SK-N-SH (cell line): Measurements from ENCODE around the gene TSHB. TPM values are rescaled to one million over a fixed set of nuclear protein-coding genes. Genes with fewer than 3 reads are reported as not detected.

Experiments used
- CTCF ChIA-PET: fragments of 300-600, 350-600 bp; formaldehyde crosslinking; extraction: SDS; loops from one replicate; lab custom pipeline; 2021; lab: Yijun Ruan, JAX
- POLR2A ChIA-PET: fragments of 350-600 bp; sonication (Branson Sonifier 250); formaldehyde crosslinking; extraction: SDS; loops from one replicate; lab custom pipeline; 2020; ENCODE audit warnings: antibody characterized with exemption, inconsistent platforms; lab: Yijun Ruan, JAX
- DNase-seq: peaks from one replicate; pipeline ENCODE4 v3.0.0; 2012
- H2AFZ ChIP-seq: fragments of 200-600 bp; sonication (generic); 2 replicates; pipeline ENCODE4 v1.8.1; 2016; ENCODE audit warnings: antibody characterized with exemption, mild to moderate bottlenecking, low read depth
- H3F3A ChIP-seq: fragments of 200-600 bp; sonication (generic); replicated peaks from 2 replicates; pipeline ENCODE3; 2016; ENCODE audit warnings: antibody characterized with exemption, mild to moderate bottlenecking; ENCODE audit not compliant: insufficient read depth
- H3K27ac ChIP-seq, 2 experiments: fragments of 200-500 bp in 1 of 2; fragments of 200-600 bp in 1 of 2; sonication (Bioruptor generic) in 1 of 2; sonication (generic), shearing (Covaris generic) in 1 of 2; 2 replicates each; pipeline versions ENCODE4 v1.5.1 to v1.6.1; 2014 to 2016; ENCODE audit warnings: low read depth in 2 of 2, inconsistent platforms in 1 of 2, low read length in 1 of 2, mild to moderate bottlenecking in 1 of 2, mixed read lengths in 1 of 2
- H3K27me3 ChIP-seq: fragments of 200-600 bp; sonication (generic), shearing (Covaris generic); 2 replicates; pipeline ENCODE4 v1.6.1; 2016; ENCODE audit warnings: mixed run types; ENCODE audit not compliant: insufficient read depth
- H3K36me3 ChIP-seq, 2 experiments: fragments of 200-500 bp in 1 of 2; fragments of 200-600 bp in 1 of 2; sonication (Bioruptor generic) in 1 of 2; sonication (generic) in 1 of 2; replicated peaks in 1 of 2; 2 replicates each; pipeline versions ENCODE3 to v1.5.1; 2014 to 2016; ENCODE audit warnings: low read length in 1 of 2, mild to moderate bottlenecking in 1 of 2; ENCODE audit not compliant: insufficient read depth in 2 of 2, control insufficient read depth in 1 of 2
- H3K4me1 ChIP-seq, 2 experiments: fragments of 200-500 bp in 1 of 2; fragments of 200-600 bp in 1 of 2; sonication (Bioruptor generic) in 1 of 2; sonication (generic), shearing (Covaris generic) in 1 of 2; 2 replicates each; pipeline versions ENCODE4 v1.5.1 to v1.6.1; 2014 to 2016; ENCODE audit warnings: low read depth in 1 of 2, low read length in 1 of 2, mixed run types in 1 of 2; ENCODE audit not compliant: insufficient read depth in 2 of 2, control insufficient read depth in 1 of 2
- H3K4me2 ChIP-seq: fragments of 200-600 bp; sonication (generic), shearing (Covaris generic); 2 replicates; pipeline ENCODE4 v1.6.1; 2017; ENCODE audit warnings: mixed run types
- H3K4me3 ChIP-seq, 2 experiments: fragments of 200-500 bp in 1 of 2; fragments of 200-600 bp in 1 of 2; sonication (Bioruptor generic) in 1 of 2; sonication (generic), shearing (Covaris generic) in 1 of 2; 2 replicates each; pipeline versions ENCODE4 v1.5.1 to v1.8.1; 2014 to 2016; ENCODE audit warnings: low read depth in 2 of 2, inconsistent platforms in 1 of 2, low read length in 1 of 2, mild to moderate bottlenecking in 1 of 2, mixed read lengths in 1 of 2, moderate library complexity in 1 of 2
- H3K79me2 ChIP-seq: fragments of 200-600 bp; sonication (generic); 2 replicates; pipeline ENCODE4 v1.8.1; 2017; ENCODE audit warnings: mild to moderate bottlenecking; ENCODE audit not compliant: insufficient read depth
- H3K9ac ChIP-seq: fragments of 200-600 bp; sonication (generic); 2 replicates; pipeline ENCODE4 v1.6.1; 2017; ENCODE audit warnings: mixed run types
- H3K9me2 ChIP-seq: fragments of 200-600 bp; sonication (generic); 2 replicates; pipeline ENCODE4 v1.6.1; 2017; ENCODE audit warnings: mixed run types
- H3K9me3 ChIP-seq: fragments of 200-600 bp; sonication (generic); 2 replicates; pipeline ENCODE4 v1.6.1; 2017; ENCODE audit warnings: mixed run types, mild to moderate bottlenecking, moderate library complexity
- H4K20me1 ChIP-seq: fragments of 200-600 bp; sonication (generic); 2 replicates; pipeline ENCODE4 v1.6.1; 2017; ENCODE audit warnings: mild to moderate bottlenecking, mixed run types; ENCODE audit not compliant: insufficient read depth
- CHD2 ChIP-seq: fragments of 150-350 bp; IDR thresholded peaks from 2 replicates; pipeline ENCODE4 v1.6.1; 2018; ENCODE audit warnings: low read length; ENCODE audit not compliant: partially characterized antibody
- CTCF ChIP-seq: fragments of 200-600 bp; sonication (generic); IDR thresholded peaks from 2 replicates; pipeline ENCODE4 v1.6.1; 2017; ENCODE audit warnings: antibody characterized with exemption, mild to moderate bottlenecking, moderate library complexity
- ELF1 ChIP-seq: IDR thresholded peaks from 2 replicates; pipeline ENCODE4 v1.4.0; 2012
- FOXM1 ChIP-seq: IDR thresholded peaks from 2 replicates; pipeline ENCODE4 v1.4.0; 2012; ENCODE audit warnings: low read depth, mild to moderate bottlenecking
- GATA2 ChIP-seq: sonication (generic); formaldehyde crosslinking; IDR thresholded peaks from 2 replicates; pipeline ENCODE4 v1.5.0; 2020; ENCODE audit warnings: mild to moderate bottlenecking, missing genetic modification reagents
- JUND ChIP-seq: IDR thresholded peaks from 2 replicates; pipeline ENCODE4 v1.4.0; 2012
- MAX ChIP-seq: IDR thresholded peaks from 2 replicates; pipeline ENCODE4 v1.4.0; 2012; ENCODE audit warnings: low read depth
- MEF2A ChIP-seq: IDR thresholded peaks from 2 replicates; pipeline ENCODE4 v1.4.0; 2012; ENCODE audit warnings: low read depth, borderline replicate concordance
- MXI1 ChIP-seq: IDR thresholded peaks from 2 replicates; pipeline ENCODE4 v1.6.1; 2012; ENCODE audit warnings: mild to moderate bottlenecking, low read depth, low read length, improper control_type of control experiment
- NFIC ChIP-seq: IDR thresholded peaks from 2 replicates; pipeline ENCODE4 v1.4.0; 2012; ENCODE audit warnings: borderline replicate concordance
- NRF1 ChIP-seq: IDR thresholded peaks from 2 replicates; pipeline ENCODE4 v1.6.1; 2012; ENCODE audit warnings: low read depth, mild to moderate bottlenecking, low read length
- PBX3 ChIP-seq: IDR thresholded peaks from 2 replicates; pipeline ENCODE4; 2012
- RAD21 ChIP-seq: IDR thresholded peaks from 2 replicates; pipeline ENCODE4 v1.6.1; 2012; ENCODE audit warnings: mild to moderate bottlenecking, low read length
- RCOR1 ChIP-seq: fragments of 150-350 bp; IDR thresholded peaks from 2 replicates; pipeline ENCODE4 v1.6.1; 2017; ENCODE audit warnings: antibody characterized with exemption, low read length
- SIN3A ChIP-seq: IDR thresholded peaks from 2 replicates; pipeline ENCODE4 v1.6.1; 2012; ENCODE audit warnings: low read depth, mild to moderate bottlenecking, low read length, moderate library complexity, borderline replicate concordance
- SMC3 ChIP-seq: IDR thresholded peaks from 2 replicates; pipeline ENCODE4 v1.6.1; 2012; ENCODE audit warnings: low read depth, low read length, improper control_type of control experiment
- TAF1 ChIP-seq: IDR thresholded peaks from 2 replicates; pipeline ENCODE4 v1.6.1; 2012; ENCODE audit warnings: low read depth, mild to moderate bottlenecking, low read length, moderate library complexity, borderline replicate concordance
- TCF12 ChIP-seq: IDR thresholded peaks from 2 replicates; pipeline ENCODE4 v1.4.0; 2012
- TEAD4 ChIP-seq: IDR thresholded peaks from 2 replicates; pipeline ENCODE4 v1.4.0; 2012; ENCODE audit warnings: mild to moderate bottlenecking, borderline replicate concordance; ENCODE audit not compliant: insufficient read depth
- USF1 ChIP-seq: IDR thresholded peaks from 2 replicates; pipeline ENCODE4 v1.4.0; 2012; ENCODE audit warnings: low read depth, borderline replicate concordance
- USF2 ChIP-seq: fragments of 150-350 bp; IDR thresholded peaks from 2 replicates; pipeline ENCODE4 v1.6.1; 2017; ENCODE audit warnings: antibody characterized with exemption, low read length, low read depth, borderline replicate concordance
- YY1 ChIP-seq: IDR thresholded peaks from 2 replicates; pipeline ENCODE4 v1.4.0; 2012; ENCODE audit warnings: low read depth, mild to moderate bottlenecking
- WGBS: methylation state at CpG from one replicate; pipeline ENCODE4 v1.1.6; 2017; ENCODE audit warnings: low lambda C conversion rate; 5-methylcytosine and 5-hydroxymethylcytosine counted together
- polyA plus RNA-seq, 3 experiments: library from polyadenylated mRNA; depleted of rRNA; stranded (reverse); fragments of >200 nt; gene quantifications; 2 replicates each; pipeline ENCODE4 v1.2.3, GENCODE V29; 2012

Gene TSHB
- not detected in 2 replicates for polyA plus RNA-seq (2012; rRNA removed)
- not detected in 2 replicates for polyA plus RNA-seq (2012; cell fraction: cytosol; rRNA removed)
- polyA plus RNA-seq (2012; cell fraction: nucleus; rRNA removed) = not detected in 2 replicates

GRCh38 chr1:115029526-115029925, at the start of gene TSHB:
Gene TSHB (plus strand): TSS chr1:115029826. CDS start chr1:115033363, 3,537 bp downstream.
- DNase-seq = no peak
- H4K20me1 ChIP-seq = no peaks in the 10 kb centered on the region
- no peak within 1 kb of the TSS for H3K4me2 ChIP-seq
- no peaks in the 10 kb centered on the region for H3K4me1 ChIP-seq
- ChIA-PET POLR2A (no interaction called here), CTCF (interaction anchor here (0.7 to 1.8 kb wide), 6 partner anchors 9 to 896 kb away, joined by 3 to 5 read pairs (median 3); partner anchors contain the start of gene TSPAN2)
- no peaks in the 10 kb centered on the region for H3K36me3 ChIP-seq
- no peak within 1 kb of the TSS for H3K27ac ChIP-seq
- H3K9ac ChIP-seq = no peak within 1 kb of the TSS
- H3K79me2 ChIP-seq = no peaks in the 10 kb centered on the region
- no peaks in the 10 kb centered on the region for H3K9me3 ChIP-seq
- no peak for TF ChIP-seq MXI1
- TF ChIP-seq GATA2 (CRISPR knock-in tag) = no peak
- TF ChIP-seq TEAD4 = no peak
- TF ChIP-seq SIN3A = no peak
- no peak for TF ChIP-seq TCF12
- no peak for TF ChIP-seq RAD21
- TF ChIP-seq TAF1 = no peak
- no peak for TF ChIP-seq USF1
- no peak for TF ChIP-seq CHD2
- TF ChIP-seq MAX = no peak
- TF ChIP-seq USF2 = no peak
- H3K4me3 ChIP-seq = no peak within 1 kb of the TSS
- no peaks in the 10 kb centered on the region for H3K27me3 ChIP-seq
- H3K9me2 ChIP-seq = no peaks in the 10 kb centered on the region
- H2AFZ ChIP-seq = no peak within 1 kb of the TSS
- H3F3A ChIP-seq = no peaks in the 10 kb centered on the region

GRCh38 chr1:114982251-114982650, 47.4 kb upstream of the TSHB start:
- H2AFZ ChIP-seq = no peak overlapping the region
- H3K79me2 ChIP-seq = no peaks in the 10 kb centered on the region
- H3K27me3 ChIP-seq = no peaks in the 10 kb centered on the region
- WGBS = 53% methylated on average over 1 of the region's 1 CpG
- H3K4me3 ChIP-seq = no peak overlapping the region
- 0 out of 2 replicates have a peak, but pooled peaks cover 3% of the 10 kb centered on the region for H3K9me3 ChIP-seq
- POLR2A ChIA-PET = no interaction called here
- no peaks in the 10 kb centered on the region for H3K4me1 ChIP-seq
- no peaks in the 10 kb centered on the region for H4K20me1 ChIP-seq
- H3K27ac ChIP-seq = no peak overlapping the region
- DNase-seq = no peak
- H3F3A ChIP-seq = no peaks in the 10 kb centered on the region
- H3K9me2 ChIP-seq = no peaks in the 10 kb centered on the region
- CTCF ChIA-PET = interaction anchor here (1.4 to 6.4 kb wide), 4 partner anchors 11 to 130 kb away, joined by 3 to 53 read pairs (median 8); no protein-coding TSS in a partner anchor
- H3K4me2 ChIP-seq = no peak overlapping the region
- H3K36me3 ChIP-seq = no peaks in the 10 kb centered on the region
- no peak overlapping the region for H3K9ac ChIP-seq
- TF ChIP-seq SIN3A (no peak), MAX (no peak), MEF2A (no peak), NRF1 (no peak), RCOR1 (no peak), YY1 (no peak), CHD2 (no peak), ELF1 (no peak), SMC3 (no peak), MXI1 (no peak), JUND (no peak), CTCF (no peak), RAD21 (no peak), FOXM1 (no peak), USF2 (no peak), TEAD4 (no peak), PBX3 (no peak), NFIC (no peak), TAF1 (no peak)
